Neural cell (in vitro differentiated cells): ENCODE measurements around the gene PREB. TPM values are rescaled to one million over a fixed set of nuclear protein-coding genes. Genes with fewer than 3 reads are reported as not detected.

Source experiments
- H2AFZ ChIP-seq: fragments of 200-600, 300-800 bp; sonication (generic), shearing (Covaris generic); 2 replicates; pipeline ENCODE4 v1.6.0; 2014; ENCODE audit warnings: low read depth, mild to moderate bottlenecking, antibody characterized with exemption, low read length, moderate library complexity
- H3F3A ChIP-seq: fragments of 200-600 bp; shearing (Covaris generic); 2 replicates; pipeline ENCODE4 v1.6.1; 2016; ENCODE audit warnings: mild to moderate bottlenecking, moderate library complexity, mixed read lengths, antibody characterized with exemption, low read length; ENCODE audit not compliant: insufficient read depth, poor library complexity, severe bottlenecking
- H3K27ac ChIP-seq: fragments of 200-600, 300-800 bp; sonication (generic), shearing (Covaris generic); 2 replicates; pipeline ENCODE4 v1.5.1; 2014; ENCODE audit warnings: mild to moderate bottlenecking, low read length, moderate library complexity
- H3K27me3 ChIP-seq: fragments of 300-800, 200-600 bp; sonication (generic), shearing (Covaris generic); 2 replicates; pipeline ENCODE4 v1.6.0; 2014; ENCODE audit warnings: mild to moderate bottlenecking, low read depth, low read length, moderate library complexity; ENCODE audit not compliant: insufficient read depth
- H3K36me3 ChIP-seq: fragments of 300-800, 200-600 bp; sonication (generic), shearing (Covaris generic); 2 replicates; pipeline ENCODE4 v1.5.1; 2014; ENCODE audit warnings: mild to moderate bottlenecking, antibody characterized with exemption, low read length, moderate library complexity; ENCODE audit not compliant: insufficient read depth
- H3K4me2 ChIP-seq: fragments of 300-800, 200-600 bp; sonication (generic), shearing (Covaris generic); 2 replicates; pipeline ENCODE4 v1.6.0; 2014; ENCODE audit warnings: mild to moderate bottlenecking, low read length
- H3K4me3 ChIP-seq: fragments of 300-800, 200-600 bp; sonication (generic), shearing (Covaris generic); 2 replicates; pipeline ENCODE4 v1.5.1; 2014; ENCODE audit warnings: mild to moderate bottlenecking, low read length, moderate library complexity
- H3K79me2 ChIP-seq: fragments of 200-600 bp; shearing (Covaris generic); replicated peaks from 2 replicates; pipeline ENCODE4 v1.6.0; 2014; ENCODE audit warnings: mild to moderate bottlenecking, low read length, moderate library complexity; ENCODE audit not compliant: insufficient read depth
- H3K9ac ChIP-seq: fragments of 300-800, 200-600 bp; sonication (generic), shearing (Covaris generic); 2 replicates; pipeline ENCODE4 v1.6.1; 2016; ENCODE audit warnings: mild to moderate bottlenecking, low read length, mixed read lengths
- H3K9me2 ChIP-seq: fragments of 200-600 bp; shearing (Covaris generic); 2 replicates; pipeline ENCODE4 v1.6.1; 2016; ENCODE audit warnings: mild to moderate bottlenecking, low read length, mixed read lengths; ENCODE audit not compliant: insufficient read depth
- H3K9me3 ChIP-seq: fragments of 200-600, 300-800 bp; sonication (generic), shearing (Covaris generic); 2 replicates; pipeline ENCODE4 v1.6.1; 2016; ENCODE audit warnings: mild to moderate bottlenecking, mixed run types, low read length, moderate library complexity, mixed read lengths
- H4K20me1 ChIP-seq: fragments of 200-600 bp; shearing (Covaris generic); 2 replicates; pipeline ENCODE4 v1.6.1; 2016; ENCODE audit warnings: mild to moderate bottlenecking, mixed run types; ENCODE audit not compliant: insufficient read depth
- CTCF ChIP-seq: fragments of 450-650 bp; IDR thresholded peaks from 2 replicates; pipeline ENCODE4 v1.5.1; 2014; ENCODE audit warnings: antibody characterized with exemption, mild to moderate bottlenecking, moderate library complexity; ENCODE audit not compliant: poor library complexity, severe bottlenecking
- EP300 ChIP-seq: fragments of 450-650 bp; conservative IDR thresholded peaks from 2 replicates; pipeline ENCODE4 v1.6.1; 2014; ENCODE audit warnings: antibody characterized with exemption, mild to moderate bottlenecking, moderate library complexity; ENCODE audit not compliant: poor library complexity, severe bottlenecking
- EZH2 ChIP-seq: fragments of 200-600, 300-800 bp; shearing (Covaris generic), sonication (generic); IDR thresholded peaks from 2 replicates; pipeline ENCODE4 v1.6.1; 2014; ENCODE audit warnings: antibody characterized with exemption, low read length, borderline replicate concordance, mild to moderate bottlenecking; ENCODE audit not compliant: insufficient read depth, poor library complexity, severe bottlenecking
- MXI1 ChIP-seq: fragments of 450-650 bp; conservative IDR thresholded peaks from 2 replicates; pipeline ENCODE4 v1.6.1; 2014; ENCODE audit warnings: antibody characterized with exemption, mild to moderate bottlenecking; ENCODE audit not compliant: poor library complexity, severe bottlenecking
- POLR2AphosphoS5 ChIP-seq: IDR thresholded peaks from 2 replicates; pipeline ENCODE4 v1.6.1; 2012
- RAD21 ChIP-seq: fragments of 450-650 bp; conservative IDR thresholded peaks from 2 replicates; pipeline ENCODE4 v1.6.1; 2014; ENCODE audit warnings: antibody characterized with exemption, mild to moderate bottlenecking, moderate library complexity
- REST ChIP-seq: IDR thresholded peaks from 2 replicates; pipeline ENCODE4 v1.6.1; 2012; ENCODE audit warnings: borderline replicate concordance
- SMC3 ChIP-seq: fragments of 450-650 bp; conservative IDR thresholded peaks from 2 replicates; pipeline ENCODE4 v1.6.1; 2014; ENCODE audit warnings: antibody characterized with exemption, mild to moderate bottlenecking, moderate library complexity; ENCODE audit not compliant: poor library complexity
- TAF1 ChIP-seq: IDR thresholded peaks from 2 replicates; pipeline ENCODE4 v1.6.1; 2012; ENCODE audit warnings: low read depth
- polyA plus RNA-seq: library from polyadenylated mRNA; depleted of rRNA; stranded (reverse); fragments of >200 nt; gene quantifications from 2 replicates; pipeline ENCODE4 v1.2.3, GENCODE V29; 2014

PREB gene
- polyA plus RNA-seq, 1 donor from 2014 or later = 121 TPM

GRCh38 chr2:27094353-27094984 is 40.0 kb downstream of the PREB start:
- Histone ChIP-seq H3K27ac (no peak overlapping the region), H3K9me3 (no peaks in the 10 kb centered on the region), H3K27me3 (no peaks in the 10 kb centered on the region), H4K20me1 (no peaks in the 10 kb centered on the region), H3F3A (no peaks in the 10 kb centered on the region), H3K4me3 (no peak overlapping the region), H3K9ac (no peak overlapping the region), H3K4me2 (no peak overlapping the region), H3K36me3 (no peaks in the 10 kb centered on the region), H3K79me2 (no peaks in the 10 kb centered on the region), H3K9me2 (no peaks in the 10 kb centered on the region), H2AFZ (no peak overlapping the region)
- TF ChIP-seq CTCF = no peak

GRCh38 chr2:27093430-27094352 is 40.7 kb downstream of the PREB start:
- H3K36me3 ChIP-seq = no peaks in the 10 kb centered on the region
- H2AFZ ChIP-seq = no peak overlapping the region
- H3K27me3 ChIP-seq = no peaks in the 10 kb centered on the region
- no peak overlapping the region for H3K4me2 ChIP-seq
- no peaks in the 10 kb centered on the region for H3K79me2 ChIP-seq
- no peaks in the 10 kb centered on the region for H3K9me3 ChIP-seq
- H3F3A ChIP-seq = no peaks in the 10 kb centered on the region
- no peaks in the 10 kb centered on the region for H3K9me2 ChIP-seq
- H4K20me1 ChIP-seq = no peaks in the 10 kb centered on the region
- no peak overlapping the region for H3K27ac ChIP-seq
- TF ChIP-seq TAF1 (no peak), REST (no peak), EZH2 (no peak), SMC3 (no peak), RAD21 (no peak), EP300 (no peak), MXI1 (no peak), CTCF (no peak), POLR2AphosphoS5 (no peak)
- H3K9ac ChIP-seq = no peak overlapping the region
- no peak overlapping the region for H3K4me3 ChIP-seq
